GM12865 (cell line): ENCODE data around the gene SLC39A8.

Experiments used
- DNase-seq: peaks from one replicate; pipeline ENCODE4 v3.0.0; 2010; ENCODE audit warnings: low read depth
- H3K4me3 ChIP-seq: 2 replicates; pipeline ENCODE4 v1.5.1; 2011; ENCODE audit warnings: mild to moderate bottlenecking, low read depth, low read length, control low read depth
- TF ChIP-seq, protein P1 (sequence below): IDR thresholded peaks from 2 replicates; pipeline ENCODE4 v1.5.1; 2011; ENCODE audit warnings: low read length, control low read depth, low read depth, inconsistent platforms; ENCODE audit not compliant: insufficient read depth; ENCODE audit errors: missing control alignments

Gene SLC39A8

DNA sequence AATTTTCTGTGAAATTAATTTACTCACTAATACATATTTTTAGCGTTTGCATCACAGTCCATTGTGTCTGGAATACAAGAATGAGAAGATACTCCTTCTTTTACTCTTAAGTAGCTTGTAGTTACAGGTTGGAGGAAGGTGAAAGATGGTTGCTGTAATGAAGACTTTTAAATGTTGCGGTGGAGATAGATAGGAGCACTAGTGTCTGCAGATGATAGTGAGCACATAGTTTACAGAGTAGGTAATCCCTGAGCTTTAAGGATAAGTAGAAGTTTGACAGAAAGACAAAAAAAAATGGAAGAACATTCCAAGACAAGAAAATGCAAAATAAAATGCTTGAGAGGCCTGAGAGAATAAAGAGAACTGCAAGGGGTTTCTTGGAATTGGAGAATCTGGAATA lies 5.4 kb upstream of the SLC39A8 start:
- H3K4me3 ChIP-seq = no peak overlapping the region
- DNase-seq = no peak
- TF ChIP-seq, protein P1, sequence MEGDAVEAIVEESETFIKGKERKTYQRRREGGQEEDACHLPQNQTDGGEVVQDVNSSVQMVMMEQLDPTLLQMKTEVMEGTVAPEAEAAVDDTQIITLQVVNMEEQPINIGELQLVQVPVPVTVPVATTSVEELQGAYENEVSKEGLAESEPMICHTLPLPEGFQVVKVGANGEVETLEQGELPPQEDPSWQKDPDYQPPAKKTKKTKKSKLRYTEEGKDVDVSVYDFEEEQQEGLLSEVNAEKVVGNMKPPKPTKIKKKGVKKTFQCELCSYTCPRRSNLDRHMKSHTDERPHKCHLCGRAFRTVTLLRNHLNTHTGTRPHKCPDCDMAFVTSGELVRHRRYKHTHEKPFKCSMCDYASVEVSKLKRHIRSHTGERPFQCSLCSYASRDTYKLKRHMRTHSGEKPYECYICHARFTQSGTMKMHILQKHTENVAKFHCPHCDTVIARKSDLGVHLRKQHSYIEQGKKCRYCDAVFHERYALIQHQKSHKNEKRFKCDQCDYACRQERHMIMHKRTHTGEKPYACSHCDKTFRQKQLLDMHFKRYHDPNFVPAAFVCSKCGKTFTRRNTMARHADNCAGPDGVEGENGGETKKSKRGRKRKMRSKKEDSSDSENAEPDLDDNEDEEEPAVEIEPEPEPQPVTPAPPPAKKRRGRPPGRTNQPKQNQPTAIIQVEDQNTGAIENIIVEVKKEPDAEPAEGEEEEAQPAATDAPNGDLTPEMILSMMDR = no peak

DNA sequence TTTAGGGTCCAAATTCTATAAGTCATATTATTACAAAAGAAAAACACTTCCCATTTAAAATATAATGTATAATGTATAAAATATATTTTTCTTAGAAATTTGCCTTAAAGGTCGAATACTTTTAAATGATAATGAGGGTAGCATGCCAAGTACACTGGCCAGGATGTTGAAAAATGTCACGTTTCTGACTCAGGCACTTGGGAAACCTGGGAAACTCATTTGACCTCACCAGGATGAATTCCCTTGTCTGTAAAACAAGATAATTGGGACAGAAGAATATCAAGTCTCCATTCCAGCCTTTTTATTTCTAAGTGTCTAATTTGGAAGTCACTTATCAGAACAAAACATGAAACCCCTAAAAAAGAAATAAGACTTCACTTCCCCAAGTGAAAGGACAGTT lies 3.4 kb upstream of the SLC39A8 start:
- no peak overlapping the region for H3K4me3 ChIP-seq
- DNase-seq = no peak
- TF ChIP-seq, protein P1 = no peak

DNA sequence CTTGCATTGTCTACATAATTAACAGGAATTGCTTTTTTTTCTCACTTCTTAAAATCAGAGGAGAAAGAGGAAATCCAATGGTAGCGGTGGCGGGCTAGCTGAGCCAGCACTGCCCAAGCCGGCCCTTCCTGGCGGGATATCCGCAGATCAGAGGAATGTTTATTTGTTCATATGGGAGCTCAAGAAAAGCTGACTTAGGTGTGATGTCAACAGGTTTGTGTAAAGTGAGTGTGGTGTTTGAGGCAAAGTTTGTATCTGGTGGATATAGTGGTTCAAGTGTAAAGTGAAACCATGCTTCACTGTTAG lies 466 bp upstream of the SLC39A8 start:
- peak overlapping the region; percentile 60 for H3K4me3 ChIP-seq
- TF ChIP-seq, protein P1 = no peak
- peak; percentile 11 for DNase-seq

DNA sequence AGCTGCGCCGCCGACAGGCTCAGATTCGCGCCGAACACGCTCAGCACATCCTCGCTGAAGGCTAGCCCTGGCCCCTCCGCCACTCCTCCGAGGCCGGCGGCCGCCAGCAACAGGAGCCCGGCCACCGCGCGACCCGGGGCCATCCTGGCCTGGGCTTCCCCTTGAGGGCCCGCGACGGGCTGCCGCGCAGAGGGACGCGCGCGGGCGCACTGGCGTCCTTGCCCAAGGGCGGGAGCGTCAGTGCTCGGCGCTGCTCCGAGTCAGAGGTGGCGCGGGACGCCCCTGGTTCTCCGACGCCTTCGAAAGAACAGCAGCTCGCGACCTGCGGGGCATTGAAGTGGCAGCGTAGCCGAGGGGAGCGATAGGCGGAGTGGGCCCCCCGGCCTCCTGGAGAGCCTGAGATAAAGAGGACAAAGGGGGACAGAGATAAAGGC lies 745 bp downstream of the SLC39A8 start:
- TF ChIP-seq, protein P1 = no peak
- DNase-seq = peak; percentile 84
- H3K4me3 ChIP-seq = peak overlapping the region; percentile 83

DNA sequence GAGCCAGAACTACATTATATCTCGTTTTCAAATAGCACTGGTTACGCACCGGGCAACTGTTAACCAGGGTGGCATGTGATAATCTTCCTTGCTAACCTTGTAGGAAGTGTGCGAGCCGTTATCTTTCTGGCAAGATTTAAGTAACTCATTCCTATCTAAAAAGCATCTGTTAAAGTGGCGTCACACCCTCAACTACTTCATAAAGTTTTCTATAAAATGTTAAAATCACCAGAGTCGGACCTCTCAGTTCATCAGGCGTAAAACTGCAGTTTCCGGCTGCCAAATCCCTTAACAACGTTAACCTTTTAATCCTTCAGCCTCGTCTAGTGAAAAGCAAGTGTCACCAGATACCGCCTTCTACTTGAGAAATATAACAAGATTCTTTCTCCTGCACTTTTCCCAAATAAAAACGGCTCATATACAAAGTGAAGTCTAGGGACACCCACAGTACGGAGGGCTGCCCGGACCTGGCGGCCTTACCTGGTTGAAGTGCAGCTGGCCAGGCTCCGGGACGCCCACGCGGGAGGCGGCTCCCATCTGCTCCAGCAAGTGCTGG lies 1.2 kb downstream of the SLC39A8 start:
- H3K4me3 ChIP-seq = peak overlapping the region; percentile 83
- DNase-seq = no peak
- TF ChIP-seq, protein P1 = no peak

DNA sequence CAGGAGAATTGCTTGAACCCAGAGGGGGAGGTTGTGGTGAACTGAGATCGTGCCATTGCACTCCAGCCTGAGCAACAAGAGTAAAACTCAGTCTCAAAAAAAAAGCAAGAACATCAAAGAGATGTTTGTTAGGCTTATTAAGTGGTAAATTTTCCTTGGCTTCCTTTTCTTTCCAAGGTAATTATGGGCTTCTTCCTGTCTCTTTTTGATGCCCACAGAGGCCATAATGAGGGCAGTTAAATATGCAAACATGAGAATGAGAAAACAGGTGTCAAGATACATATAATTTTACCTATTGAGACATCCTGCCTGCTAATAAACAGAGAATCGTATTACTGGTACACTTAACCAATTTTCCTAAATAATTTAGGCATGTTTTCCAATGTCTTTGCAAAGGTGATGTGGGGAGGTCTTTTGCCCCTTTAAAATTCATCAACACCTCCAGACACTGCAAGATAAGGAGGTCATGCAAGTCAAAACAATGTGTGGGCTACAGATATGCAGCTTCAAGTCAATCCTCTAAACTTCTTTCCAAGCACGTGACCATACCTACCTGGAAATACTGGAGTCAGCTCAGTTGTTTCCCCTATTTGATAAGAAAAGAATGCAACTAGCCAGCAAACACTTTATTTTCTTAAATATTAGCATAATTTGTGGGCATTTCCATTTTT lies 2.7 kb downstream of the SLC39A8 start:
- TF ChIP-seq, protein P1 = no peak
- no peak for DNase-seq
- peak overlapping the region; percentile 83 for H3K4me3 ChIP-seq

DNA sequence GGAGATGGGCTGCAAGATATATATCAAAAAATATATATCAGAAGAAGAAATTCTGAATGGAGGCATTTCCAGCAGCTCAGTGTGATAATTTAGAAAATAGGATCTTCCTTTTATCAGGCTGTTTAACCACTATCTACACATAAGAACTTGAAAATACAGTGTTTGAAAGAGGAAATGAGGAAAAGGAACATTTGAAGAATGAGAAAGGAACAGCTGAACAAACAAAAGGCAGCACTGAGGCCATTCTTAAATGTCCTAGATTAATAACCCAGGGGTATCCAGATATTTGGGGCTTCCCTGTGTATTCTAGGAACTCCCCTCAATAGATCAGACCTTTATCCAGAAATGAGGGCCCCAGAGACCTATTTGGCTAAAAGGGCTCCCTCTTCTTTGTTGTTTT lies 4.1 kb downstream of the SLC39A8 start:
- no peak overlapping the region; the same call in 1 of the 2 replicates for H3K4me3 ChIP-seq
- TF ChIP-seq, protein P1 = no peak
- DNase-seq = no peak
